RCC 7860 (cell line): ENCODE measurements around the gene CENPW.

Experiments
- DNase-seq: peaks from one replicate; pipeline ENCODE4 v3.0.0-alpha.2; 2015; ENCODE audit warnings: low spot score
- FAIRE-seq: peaks from 2 replicates; lab custom pipeline; 2012; peaks lifted over from hg19 to GRCh38; lab: Jason Lieb, UNC

Gene CENPW

DNA sequence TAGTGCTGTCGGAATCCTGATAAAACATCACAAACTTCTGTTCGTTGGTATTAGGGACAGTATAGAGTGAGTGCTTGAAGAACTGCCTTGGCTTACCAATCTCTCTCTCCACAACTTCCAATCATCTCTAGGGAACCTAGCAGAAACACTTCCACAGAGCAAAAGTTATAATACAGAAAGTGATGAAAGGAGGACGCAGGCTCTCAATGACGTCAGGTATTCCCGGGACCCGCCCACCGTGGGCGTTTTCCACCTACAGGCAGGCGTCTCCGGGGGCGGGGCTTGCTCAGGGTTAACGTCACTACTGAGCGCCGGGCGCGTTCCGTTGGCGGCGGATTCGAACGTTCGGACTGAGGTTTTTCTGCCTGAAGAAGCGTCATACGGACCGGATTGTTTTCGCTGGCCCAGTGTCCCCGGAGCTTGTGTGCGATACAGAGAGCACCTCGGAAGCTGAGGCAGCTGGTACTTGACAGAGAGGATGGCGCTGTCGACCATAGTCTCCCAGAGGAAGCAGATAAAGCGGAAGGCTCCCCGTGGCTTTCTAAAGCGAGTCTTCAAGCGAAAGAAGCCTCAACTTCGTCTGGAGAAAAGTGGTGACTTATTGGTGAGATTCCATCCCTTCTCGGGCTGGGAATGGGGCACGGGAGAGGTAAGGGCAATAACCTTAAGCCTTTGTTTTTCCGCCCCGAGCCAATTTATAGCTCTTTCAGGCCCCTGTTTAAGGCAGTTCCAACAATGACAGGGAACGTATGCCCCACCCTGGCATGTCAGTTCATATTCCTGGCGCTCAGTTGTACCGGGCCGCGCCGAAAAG is at the start of gene CENPW:
Gene CENPW (plus strand): TSS at position 320 of the 814 bp plus-strand sequence. CDS start 159 bp downstream, at position 479.
- FAIRE-seq = peak; percentile 71
- DNase-seq = peak; percentile 71

DNA sequence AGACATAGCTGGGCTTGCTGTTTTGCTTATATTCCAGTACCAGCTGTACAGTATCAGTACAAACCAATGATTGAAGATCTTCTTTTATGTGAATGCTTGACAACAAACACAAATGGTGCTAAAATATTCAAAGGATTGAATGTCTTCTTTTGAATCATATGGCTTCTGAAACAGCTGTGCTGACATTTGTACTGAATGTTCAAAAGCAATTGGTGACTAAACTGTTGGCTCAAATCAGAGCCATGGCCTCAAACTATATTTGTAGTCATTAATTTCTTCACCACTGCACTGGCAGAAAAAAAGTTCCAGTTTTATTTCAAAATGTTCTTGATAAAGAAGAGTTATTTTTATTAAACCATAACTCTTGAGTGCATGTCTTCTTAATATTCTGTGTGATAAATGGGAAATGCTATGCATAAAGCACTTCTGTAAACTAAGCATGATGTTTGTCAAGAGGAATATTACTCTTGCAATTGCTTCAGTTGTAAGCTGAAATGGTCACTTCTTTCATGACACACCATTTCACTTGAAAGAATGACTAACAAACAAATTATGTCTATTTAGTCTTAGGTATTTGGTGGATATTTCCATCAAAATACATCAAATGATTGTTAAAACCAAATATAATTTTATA is 45.9 kb upstream of the CENPW start:
- DNase-seq (no peak), FAIRE-seq (no peak)

DNA sequence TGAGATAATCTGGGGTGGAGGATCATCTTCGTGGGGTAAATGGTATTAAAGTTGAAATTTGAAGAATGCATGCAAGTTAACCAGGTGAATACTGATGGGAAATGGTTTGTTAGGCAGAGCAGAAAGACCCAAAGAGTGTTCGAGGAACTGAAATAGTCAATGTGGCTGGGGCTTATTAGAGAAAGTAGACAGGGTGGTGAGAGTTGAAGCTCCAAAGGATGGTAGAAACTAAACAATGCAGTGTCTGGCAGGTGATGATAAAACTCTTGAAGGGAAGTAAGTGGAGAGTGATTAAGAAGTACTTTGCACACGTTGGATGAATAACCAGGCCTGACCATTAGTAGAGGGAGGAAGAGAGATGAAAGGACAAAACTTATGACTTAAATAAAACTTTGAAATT is 39.8 kb upstream of the CENPW start:
- DNase-seq (no peak), FAIRE-seq (no peak)

DNA sequence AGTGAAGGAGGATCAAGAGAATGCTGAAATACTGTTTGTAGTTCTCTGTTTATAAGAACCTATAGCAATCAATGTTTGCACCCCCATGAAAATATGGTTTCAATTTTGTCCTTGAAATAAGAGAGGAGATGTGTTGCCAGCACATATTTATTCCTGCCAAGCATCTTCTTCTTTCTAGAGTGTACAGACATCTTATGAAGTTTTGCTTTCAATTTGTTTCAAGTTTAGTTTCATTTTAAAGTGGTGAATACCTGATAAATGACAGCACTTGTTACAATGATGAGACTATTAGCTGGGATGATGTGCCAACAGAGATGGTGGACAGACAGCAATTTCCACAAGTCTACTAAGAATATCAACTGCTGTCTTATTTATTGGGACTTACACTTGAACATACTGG is 39.2 kb upstream of the CENPW start:
- FAIRE-seq (no peak), DNase-seq (no peak)

DNA sequence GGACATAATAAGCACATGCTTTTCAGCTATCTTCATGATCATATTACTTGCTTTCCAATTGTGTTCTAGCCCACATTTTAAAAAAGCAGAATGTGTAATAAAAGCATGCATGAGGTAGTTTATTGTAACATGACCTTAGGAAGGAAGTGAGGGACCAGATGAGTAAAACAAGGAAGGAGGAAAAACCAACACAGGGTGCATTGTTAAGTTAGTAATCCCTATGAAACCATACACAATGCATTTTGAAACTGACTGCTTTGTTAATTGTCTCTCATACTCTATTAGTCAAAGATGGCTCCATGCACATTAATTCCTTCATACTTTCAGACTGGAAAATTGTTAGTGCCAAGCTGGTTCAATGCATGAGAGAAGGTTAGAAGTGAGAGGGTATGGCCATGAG is 37.7 kb upstream of the CENPW start:
- FAIRE-seq (no peak), DNase-seq (no peak)

DNA sequence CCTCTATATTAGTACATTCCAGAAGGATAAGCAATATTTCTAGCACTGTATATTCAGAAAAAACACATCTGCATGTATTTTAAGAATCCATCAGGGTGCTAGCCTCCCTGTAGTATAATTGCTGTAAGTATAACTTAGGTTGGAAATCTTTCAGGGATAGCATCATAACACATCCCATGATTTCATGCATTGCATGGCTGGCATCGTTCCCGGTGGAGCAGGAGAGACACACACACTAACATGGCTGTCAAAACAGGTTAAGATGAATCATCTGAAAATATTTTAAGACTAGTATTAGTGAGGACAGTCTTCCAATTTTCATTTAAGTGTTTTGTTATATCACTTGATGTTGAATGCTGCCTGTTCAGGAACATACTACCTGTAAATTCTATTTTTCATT is 32.1 kb upstream of the CENPW start:
- FAIRE-seq (no peak), DNase-seq (no peak)

DNA sequence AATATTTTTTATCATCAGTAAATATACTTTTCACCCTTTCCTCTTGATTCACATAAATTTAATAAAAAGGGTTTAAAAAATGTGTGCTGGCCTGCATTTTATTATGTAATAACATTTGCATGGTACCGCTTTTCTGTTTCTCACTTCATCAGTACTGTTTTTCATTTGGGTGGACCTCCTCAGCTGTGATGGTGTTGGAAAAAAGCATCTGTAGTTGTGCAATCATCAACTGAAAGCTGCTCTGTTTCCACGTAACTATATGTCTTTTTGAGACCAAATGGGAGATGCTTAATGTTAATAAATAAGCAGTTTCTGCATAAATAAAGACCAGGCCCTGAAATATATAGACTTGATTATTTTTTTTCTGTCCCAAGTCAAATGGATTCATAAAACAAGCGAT is 31.6 kb upstream of the CENPW start:
- DNase-seq (no peak), FAIRE-seq (no peak)

DNA sequence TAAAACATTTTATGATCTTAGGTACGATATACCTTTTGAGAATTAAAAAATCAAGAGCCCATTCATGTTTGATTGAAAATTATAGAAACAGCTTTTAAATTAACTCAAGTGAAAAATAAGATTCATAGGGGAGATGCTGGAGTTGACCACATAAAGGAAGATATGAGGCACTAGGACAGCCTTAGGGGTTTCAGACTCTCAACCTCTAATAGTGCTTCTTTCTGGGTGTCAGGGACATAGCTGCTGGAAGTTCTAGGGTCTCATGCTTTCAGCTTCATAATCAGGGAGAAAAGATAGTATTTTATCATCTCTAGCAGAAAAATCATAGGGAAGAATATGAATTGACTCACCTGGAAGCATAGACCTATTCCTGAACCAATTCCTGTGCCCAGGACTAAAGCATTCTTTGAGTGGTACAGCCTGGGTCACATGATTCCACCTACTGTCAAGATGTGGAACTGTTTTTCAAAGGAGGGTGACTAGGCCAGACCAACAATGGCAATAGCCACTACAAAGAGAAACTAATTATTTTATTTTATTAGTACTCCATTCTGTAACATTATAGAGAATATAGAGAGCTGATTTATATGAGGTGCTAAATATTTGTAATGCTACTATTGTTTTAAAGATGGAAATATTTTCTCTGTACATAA is 27.8 kb upstream of the CENPW start:
- DNase-seq (no peak), FAIRE-seq (no peak)

GRCh38 chr6:126313941-126314340 is 26.0 kb upstream of the CENPW start:
- DNase-seq = no peak
- FAIRE-seq = no peak

- FAIRE-seq = no peak
Observed at GRCh38 chr6:126318797-126319196, 21.1 kb upstream of the CENPW start.

DNA sequence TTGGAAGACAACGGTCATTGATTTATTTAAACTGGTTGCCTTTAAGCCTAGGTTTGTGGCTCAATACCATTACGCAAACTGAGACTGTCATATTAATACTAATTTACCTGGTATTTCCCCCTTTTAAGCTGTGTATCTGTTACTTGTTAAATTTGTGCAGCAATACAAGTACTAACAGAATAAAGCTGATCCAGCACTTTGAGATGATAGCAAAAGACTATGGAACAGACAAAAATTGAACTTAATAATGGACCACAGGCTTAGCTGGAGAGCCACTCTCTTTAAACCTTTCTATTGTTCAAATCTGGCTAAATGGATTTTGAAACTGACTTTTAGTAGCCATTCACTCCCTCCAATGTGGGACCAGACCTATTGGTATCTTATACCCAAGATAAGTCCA is 6.2 kb upstream of the CENPW start:
- no peak for DNase-seq
- FAIRE-seq = no peak

More at GRCh38 chr6:126318797-126319196, 21.1 kb upstream of the CENPW start:
- DNase-seq = no peak

DNA sequence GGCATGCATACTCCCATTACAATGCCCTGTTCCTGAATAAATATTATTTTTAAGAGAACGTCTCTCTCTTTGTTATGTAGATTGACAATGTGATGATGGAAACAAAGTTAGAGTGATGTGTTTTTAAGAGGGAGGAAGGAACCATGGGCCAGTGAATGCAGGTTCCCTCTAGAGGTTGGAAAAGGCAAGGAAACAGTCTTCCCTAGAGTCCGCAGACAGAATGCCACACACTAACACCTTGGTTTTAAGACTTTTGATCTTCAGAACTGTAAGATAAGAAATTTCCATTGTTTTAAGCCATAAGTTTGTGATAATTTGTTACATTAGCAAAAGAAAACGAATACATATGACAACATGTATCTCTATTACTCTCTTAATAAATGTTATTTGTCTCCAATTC is 4.7 kb upstream of the CENPW start:
- DNase-seq = no peak
- FAIRE-seq = no peak

GRCh38 chr6:126337323-126337722 is 2.6 kb upstream of the CENPW start:
- FAIRE-seq (no peak), DNase-seq (no peak)

DNA sequence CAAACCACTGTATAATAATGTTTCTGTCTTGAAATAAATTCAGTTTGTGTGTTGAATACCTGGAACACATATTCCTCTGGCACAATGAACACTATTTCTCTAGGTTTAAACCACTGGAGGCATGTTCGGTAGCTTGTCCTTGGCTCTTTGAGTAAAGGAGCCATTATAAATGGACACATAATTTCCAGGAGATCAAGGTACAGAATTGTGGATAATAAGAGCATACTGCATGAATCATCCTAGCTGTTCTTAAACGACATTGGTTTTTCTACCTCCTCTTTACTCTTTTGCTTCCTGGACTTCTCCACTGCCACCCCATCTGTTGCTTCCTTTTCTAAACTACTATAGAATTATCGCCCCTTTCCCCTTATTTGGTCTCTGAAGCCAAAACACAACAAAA is 1.2 kb downstream of the CENPW start:
- FAIRE-seq = no peak

GRCh38 chr6:126344181-126344580 is 4.3 kb downstream of the CENPW start:
- FAIRE-seq (no peak), DNase-seq (no peak)

More for the DNA sequence above, 1.2 kb downstream of the CENPW start:
- DNase-seq = no peak

GRCh38 chr6:126351960-126352359 is 12.0 kb downstream of the CENPW start:
- no peak for FAIRE-seq
- no peak for DNase-seq

- FAIRE-seq = no peak
Observed at GRCh38 chr6:126352514-126352913, 12.6 kb downstream of the CENPW start.

DNA sequence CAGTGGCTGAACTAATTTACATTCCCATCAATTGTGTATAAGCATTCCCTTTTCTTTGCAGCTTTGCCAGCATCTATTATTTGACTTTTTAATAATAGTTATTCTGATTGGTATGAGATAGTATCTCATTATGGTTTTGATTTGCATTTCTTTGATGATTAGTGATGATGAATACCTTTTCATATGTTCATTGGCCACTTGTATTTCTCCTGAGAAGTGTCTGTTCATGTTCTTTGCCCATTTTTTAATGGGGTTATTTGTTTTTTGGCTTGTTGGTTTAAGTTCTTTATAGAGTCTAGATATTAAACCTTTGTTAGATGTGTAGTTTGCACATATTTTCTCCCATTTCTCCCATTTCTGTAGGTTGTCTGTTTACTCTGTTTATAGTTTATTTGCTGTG is 16.6 kb downstream of the CENPW start:
- DNase-seq = no peak

More at GRCh38 chr6:126352514-126352913, 12.6 kb downstream of the CENPW start:
- DNase-seq = no peak

DNA sequence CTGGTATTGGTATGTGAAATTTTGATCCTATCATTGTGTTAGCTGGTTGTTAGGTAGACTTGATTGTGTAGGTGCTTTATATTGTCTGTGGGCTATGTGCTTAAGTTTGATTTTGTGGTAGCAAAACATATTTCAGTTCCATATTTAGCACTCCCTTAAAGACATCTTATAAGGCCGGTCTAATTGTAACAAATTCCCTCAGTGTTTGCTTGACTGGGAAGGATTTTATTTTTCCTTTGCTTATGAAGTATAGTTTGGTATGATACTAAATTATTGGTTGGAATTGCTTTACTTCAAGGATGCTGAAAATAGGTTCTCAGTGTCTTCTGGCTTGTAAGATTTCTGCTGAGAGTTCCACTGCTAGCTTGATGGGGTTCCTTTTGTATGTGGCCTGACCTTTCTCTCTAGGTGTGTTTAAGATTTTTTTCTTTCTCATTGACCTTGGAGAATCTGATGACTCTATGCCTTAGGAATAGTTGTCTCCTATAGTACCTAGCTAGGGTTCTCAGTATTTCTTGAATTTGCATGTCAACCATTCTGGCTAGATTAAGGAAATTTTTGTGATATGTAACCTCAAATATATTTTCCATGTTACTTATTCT is 20.1 kb downstream of the CENPW start:
- FAIRE-seq (no peak), DNase-seq (no peak)

More for the DNA sequence above, 16.6 kb downstream of the CENPW start:
- no peak for FAIRE-seq

GRCh38 chr6:126361832-126362440 is 22.0 kb downstream of the CENPW start:
- FAIRE-seq (no peak), DNase-seq (no peak)

DNA sequence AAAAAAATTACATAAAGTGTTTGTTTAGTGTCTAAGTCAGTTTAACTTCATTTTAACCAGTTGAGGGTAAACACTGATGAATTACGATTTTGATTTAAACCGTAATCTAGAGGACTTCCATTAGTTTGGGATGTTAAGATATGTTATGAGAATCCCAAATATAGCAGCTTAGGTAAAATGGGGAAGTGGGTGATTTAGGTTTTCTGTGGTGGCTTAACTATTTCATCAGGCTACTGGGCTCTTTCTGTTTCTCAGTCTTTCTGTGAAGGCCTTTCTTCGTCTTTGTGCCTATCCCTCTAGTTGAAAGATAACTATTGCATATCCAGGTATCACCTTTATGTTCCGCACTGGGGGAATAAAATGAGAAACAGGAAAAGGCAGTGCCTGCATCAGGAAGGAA is 27.9 kb downstream of the CENPW start:
- DNase-seq (no peak), FAIRE-seq (no peak)
